GM21529 (cell line): Measurements from ENCODE around the gene INPP5D.
"Not testable (repeated sequence)": the region's sequence is repeated elsewhere in the genome, so short reads cannot be mapped to it uniquely, and the experiment has no call there.

Source experiments
- ATAC-seq: cut with Tn5 transposase; IDR thresholded peaks from one replicate; pipeline ENCODE4 v1.9.1; 2021; ENCODE audit not compliant: unreplicated experiment

Gene INPP5D

GRCh38 chr2:233200790-233201189 is 140.6 kb downstream of the INPP5D start:
- not testable (repeated sequence) for ATAC-seq

- no peak for ATAC-seq
Observed at GRCh38 chr2:233201258-233202013, 141.3 kb downstream of the INPP5D start.

GRCh38 chr2:233202531-233202944 is 142.4 kb downstream of the INPP5D start:
- ATAC-seq: peak; percentile 37

GRCh38 chr2:233203060-233203459 is 142.9 kb downstream of the INPP5D start:
- ATAC-seq: no peak

GRCh38 chr2:233204286-233204936 is 144.3 kb downstream of the INPP5D start:
- no peak for ATAC-seq

- no peak for ATAC-seq
Observed at GRCh38 chr2:233208382-233209116, 148.4 kb downstream of the INPP5D start.

- ATAC-seq: no peak
Observed at GRCh38 chr2:233209117-233209532, 149.0 kb downstream of the INPP5D start.

- no peak for ATAC-seq
Observed at GRCh38 chr2:233209533-233210171, 149.5 kb downstream of the INPP5D start.

GRCh38 chr2:233210281-233210680 is 150.1 kb downstream of the INPP5D start:
- no peak for ATAC-seq

GRCh38 chr2:233210843-233211547 is 150.9 kb downstream of the INPP5D start:
- ATAC-seq: no peak

- no peak for ATAC-seq
Observed at GRCh38 chr2:233211548-233211895, 151.4 kb downstream of the INPP5D start.

GRCh38 chr2:233213011-233213410 is 152.9 kb downstream of the INPP5D start:
- ATAC-seq: no peak

GRCh38 chr2:233213975-233214374 is 153.8 kb downstream of the INPP5D start:
- no peak for ATAC-seq

- no peak for ATAC-seq
Observed at GRCh38 chr2:233217892-233218377, 157.8 kb downstream of the INPP5D start.

- ATAC-seq: no peak
Observed at GRCh38 chr2:233218836-233219235, 158.7 kb downstream of the INPP5D start.

GRCh38 chr2:233219848-233220247 is 159.7 kb downstream of the INPP5D start:
- no peak for ATAC-seq

GRCh38 chr2:233221378-233222063 is 161.4 kb downstream of the INPP5D start:
- no peak for ATAC-seq

- ATAC-seq: peak; percentile 89
Observed at GRCh38 chr2:233223059-233223894, 163.1 kb downstream of the INPP5D start.
